ENCODE measurements around the gene FPGS.

- TF ChIP-seq POLR2AphosphoS5 (IDR thresholded peaks at IDR 0.05) (no peak), CTCF (IDR thresholded peaks at IDR 0.05) (no peak), POLR2A (IDR thresholded peaks at IDR 0.05; ENCODE audit: low read depth) (no peak)
Measured at GRCh38 chr9:127781806-127782205, 20.9 kb upstream of the FPGS start.
